Heart right ventricle (tissue), 16 donors: ENCODE data around the gene GRIN2C. TPM values are rescaled to one million over a fixed set of nuclear protein-coding genes. Genes with fewer than 3 reads are reported as not detected.

ENCODE experiments used
- ATAC-seq, 8 donors: fragments of 200-7000 bp; cut with Tn5 transposase; one replicate each; pipeline ENCODE4 v1.9.1; 2020; ENCODE audit warnings: mild to moderate bottlenecking in 8 of 8, moderate library complexity in 8 of 8, moderate number of reproducible peaks in 1 of 8
- DNase-seq, 2 donors: peaks; one replicate each; pipeline ENCODE4 v3.0.0-alpha.2; 2020
- H3K27ac ChIP-seq, 10 donors: fragments of 200-600 bp; sonication (generic) in 2 of 10; one replicate each; pipeline versions ENCODE4 v1.5.0 to v1.8.0; 2020 to 2022; ENCODE audit warnings: mild to moderate bottlenecking in 3 of 10
- H3K27me3 ChIP-seq, 7 donors: fragments of 200-600 bp; one replicate each; pipeline ENCODE4 v1.8.0; 2021 to 2022; ENCODE audit warnings: mild to moderate bottlenecking in 2 of 7
- H3K36me3 ChIP-seq, 9 donors: fragments of 200-600 bp; sonication (generic) in 1 of 9; one replicate each; pipeline versions ENCODE4 v1.5.0 to v1.8.0; 2020 to 2022; ENCODE audit warnings: mild to moderate bottlenecking in 2 of 9
- H3K4me1 ChIP-seq, 9 donors: fragments of 200-600 bp; sonication (generic) in 1 of 9; one replicate each; pipeline versions ENCODE4 v1.5.0 to v1.8.0; 2020 to 2022; ENCODE audit warnings: mild to moderate bottlenecking in 4 of 9
- H3K4me3 ChIP-seq, 10 donors: fragments of 200-600 bp; sonication (generic) in 2 of 10; one replicate each; pipeline versions ENCODE4 v1.5.0 to v1.8.0; 2020 to 2022; ENCODE audit warnings: mild to moderate bottlenecking in 7 of 10, moderate library complexity in 2 of 10
- H3K9me3 ChIP-seq, 11 donors: fragments of 200-600 bp in 10 of 11; sonication (generic) in 2 of 11; one replicate each; pipeline versions ENCODE4 v1.5.0 to v1.8.0; 2013 to 2022; ENCODE audit warnings: mild to moderate bottlenecking in 2 of 11, control low read depth in 1 of 11, moderate library complexity in 1 of 11
- CTCF ChIP-seq, 9 donors: fragments of 200-600 bp; sonication (generic) in 2 of 9; IDR thresholded peaks; one replicate each; pipeline versions ENCODE4 v1.5.0 to v1.8.0; 2021 to 2022; ENCODE audit warnings: antibody characterized with exemption in 9 of 9, mild to moderate bottlenecking in 5 of 9, moderate library complexity in 1 of 9
- WGBS, 2 donors: extraction: QIAGEN DNeasy Blood & Tissue Kit; methylation state at CpG; one replicate each; pipeline ENCODE4 v1.1.7; 2013; ENCODE audit warnings: inconsistent platforms in 1 of 2; 5-methylcytosine and 5-hydroxymethylcytosine counted together
- intact Hi-C, 10 donors: fragments of 100-400 bp; cut with DNase I; formaldehyde crosslinking; loops; one replicate each; pipeline versions ENCODE4 v1.11.1 to v1.14.2; 2022
- polyA plus RNA-seq, 2 donors: library from polyadenylated mRNA; stranded (reverse); fragments of 200-250 nt; gene quantifications; one replicate each; pipeline ENCODE4 v1.2.3, GENCODE V29; 2013
- total RNA-seq, 10 donors: library from RNA; stranded (reverse); fragmentation: NEBNext Ultra II Directional in 3 of 10; extraction: Animal tissue kit (Norgen Biotek cat#: 25700) in 3 of 10; gene quantifications; one replicate each; pipeline versions ENCODE4 v1.2.1 to v1.2.4, GENCODE V29; 2021 to 2023
- donor health status: Arrhythmogenic right ventricular cardiomyopathy.
- donor health status: ischemic (EF 13 %, LVEDD 7.1; RV severe dilation, severe dysfunction).
- donor health status: healthy with polysubstance abuse.
- donor health status: DM: no; HTN: yes; CAD: no.
- donor health status: DM: no; HTN: no; CAD: no.
- donor health status: ischemic (EF 25% LVEDD 6.9; RV normal size, moderate dysfunction).
- donor health status: ischemic (EF 25% LVEDD 5.7; RV mildly dilated, moderate dysfunction).
- donor health status: healthy.
- donor health status: DM: yes; HTN: yes; CAD: no.
- donor health status: Ischemic cardiomyopathy.
- donor health status: ischemic (EF 35%, LVEDD 5.7; RV mildly dilated, moderate dysfunction).
- donor health status: nonischemic (EF 11% LVEDD 7.7; RV severe dilation, severe dysfunction).
- donor health status: DM: yes; HTN: yes; CAD: no.
- donor health status: PGD.
- donor health status: ischemic (EF 29% LVEDD 5.4; RV normal size, mild dysfunction).
- donor health status: nonischemic (EF 23%, LVEDD 6.1; RV moderate dilation, normal function).

Gene GRIN2C
- total and polyA plus RNA-seq, 12 donors: 0.13 to 0.66 (median 0.31) TPM

- TF ChIP-seq CTCF (IDR thresholded peaks at IDR 0.05): no peak
- Histone ChIP-seq H3K36me3 (no peaks in the 10 kb centered on the region), H3K4me1 (no peaks in the 10 kb centered on the region), H3K4me3 (no peak overlapping the region), H3K27ac (no peak overlapping the region), H3K27me3 (peaks cover 0 to 30% (median 21%) of the 10 kb centered on the region in 7 donors), H3K9me3 (peaks cover 0 to 2% (median 0%) of the 10 kb centered on the region in 11 donors)
- DNase-seq (no peak), ATAC-seq (no peak)
- intact Hi-C loops: no loop called here
- 70 to 78% methylated on average over 6 of the region's 6 CpGs for WGBS, 2 donors
Measured at GRCh38 chr17:74903671-74904070, 44.0 kb upstream of the GRIN2C start.

GRCh38 chr17:74903034-74903433 lies 43.3 kb upstream of the GRIN2C start:
- 88 to 90% methylated on average over 9 of the region's 9 CpGs for WGBS, 2 donors
- no peak for ATAC-seq
- H3K27me3 ChIP-seq: peaks cover 0 to 29% (median 21%) of the 10 kb centered on the region in 7 donors

GRCh38 chr17:74901353-74902135 lies 41.9 kb upstream of the GRIN2C start:
- Histone ChIP-seq H3K27me3 (peaks cover 0 to 31% (median 19%) of the 10 kb centered on the region in 7 donors), H3K27ac (no peak overlapping the region), H3K9me3 (no peaks in the 10 kb centered on the region), H3K4me1 (no peaks in the 10 kb centered on the region), H3K4me3 (no peak overlapping the region), H3K36me3 (no peaks in the 10 kb centered on the region)
- intact Hi-C loops: no loop called here
- ATAC-seq (peak in 1 of 8 donors; percentile 55), DNase-seq (no peak)
- WGBS, 2 donors: 69 to 73% methylated on average over 14 of the region's 14 CpGs
- TF ChIP-seq CTCF (IDR thresholded peaks at IDR 0.05): no peak

More at GRCh38 chr17:74903034-74903433, 43.3 kb upstream of the GRIN2C start:
- Histone ChIP-seq H3K9me3 (no peaks in the 10 kb centered on the region), H3K4me3 (no peak overlapping the region), H3K4me1 (no peaks in the 10 kb centered on the region), H3K27ac (no peak overlapping the region), H3K36me3 (no peaks in the 10 kb centered on the region)
- intact Hi-C loops: no loop called here
- DNase-seq: no peak
- no peak for TF ChIP-seq CTCF (IDR thresholded peaks at IDR 0.05)

GRCh38 chr17:74900208-74900607 lies 40.5 kb upstream of the GRIN2C start:
- H3K27me3 ChIP-seq: peaks cover 0 to 44% (median 32%) of the 10 kb centered on the region in 7 donors
- H3K4me3 ChIP-seq: no peak overlapping the region
- DNase-seq (no peak), ATAC-seq (no peak)
- H3K27ac ChIP-seq: no peak overlapping the region
- no peak for TF ChIP-seq CTCF (IDR thresholded peaks at IDR 0.05)
- H3K4me1 ChIP-seq: no peaks in the 10 kb centered on the region
- no peaks in the 10 kb centered on the region for H3K9me3 ChIP-seq
- no peaks in the 10 kb centered on the region for H3K36me3 ChIP-seq
- intact Hi-C loops: no loop called here
- WGBS, 2 donors: 86 to 89% methylated on average over 8 of the region's 8 CpGs
